Lower leg skin (tissue), 4 donors: Measurements from ENCODE around the gene SEPTIN2. TPM values are rescaled to one million over a fixed set of nuclear protein-coding genes. Genes with fewer than 3 reads are reported as not detected.
"Not testable (repeated sequence)": the region's sequence is repeated elsewhere in the genome, so short reads cannot be mapped to it uniquely, and the experiment has no call there.

ENCODE experiments used
- DNase-seq, 2 donors: peaks; one replicate each; pipeline ENCODE4 v3.0.0-alpha.2; 2019; ENCODE audit warnings: low spot score in 2 of 2
- H3K4me3 ChIP-seq: fragments of 200-600 bp; sonication (generic); 2 replicates; pipeline ENCODE4 v1.5.1; 2017; ENCODE audit warnings: mild to moderate bottlenecking, low read depth; ENCODE audit not compliant: poor library complexity, severe bottlenecking
- CTCF ChIP-seq, 3 donors: fragments of 450-650 bp; IDR thresholded peaks; one replicate each; pipeline ENCODE4 v1.5.1; 2016; ENCODE audit warnings: antibody characterized with exemption in 3 of 3, mild to moderate bottlenecking in 3 of 3, moderate library complexity in 2 of 3
- POLR2A ChIP-seq, 2 donors: fragments of 450-650 bp; IDR thresholded peaks; one replicate each; pipeline ENCODE4 v1.6.1; 2016 to 2017; ENCODE audit warnings: antibody characterized with exemption in 2 of 2, mild to moderate bottlenecking in 1 of 2, moderate library complexity in 1 of 2
- WGBS, 2 donors: methylation state at CpG; one replicate each; pipeline ENCODE4 v1.1.5; 2018; 5-methylcytosine and 5-hydroxymethylcytosine counted together
- intact Hi-C: fragments of 100-400 bp; cut with DNase I; formaldehyde crosslinking; loops from one replicate; pipeline ENCODE4 v1.15.0; 2023; ENCODE audit warnings: low total_unique reads
- total RNA-seq, 4 donors: library from RNA; depleted of rRNA; stranded (reverse); fragments of >200 nt; gene quantifications; one replicate each; pipeline ENCODE4 v1.1.0, GENCODE V29; 2016

SEPTIN2 gene
- total RNA-seq, 4 donors from 2014 or later: 97.3 to 164 (median 124) TPM

DNA sequence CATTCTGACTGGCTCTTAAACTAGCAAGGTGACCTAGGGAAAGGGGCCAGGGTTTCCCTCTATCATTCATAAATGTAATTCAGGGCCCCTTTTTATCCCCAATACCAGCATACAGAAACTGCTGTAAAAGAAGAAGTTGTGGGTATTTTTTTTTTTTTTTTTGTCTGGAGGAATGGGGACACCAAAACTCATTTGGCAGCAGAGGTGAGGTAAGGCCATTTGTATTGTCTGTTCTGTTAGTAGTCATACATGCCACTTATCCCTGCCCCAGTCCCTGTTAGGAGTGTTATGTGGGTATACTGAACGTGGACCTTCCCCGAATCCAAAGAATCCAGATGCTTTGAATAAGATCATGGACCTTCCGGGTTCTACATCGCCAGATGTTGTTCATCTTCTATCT, 1.7 kb downstream of the SEPTIN2 start:
- H3K4me3 ChIP-seq: no peak overlapping the region
- TF ChIP-seq CTCF (IDR thresholded peaks at IDR 0.05): no peak
- TF ChIP-seq POLR2A (IDR thresholded peaks at IDR 0.05): no peak
- no peak for DNase-seq
- WGBS, 2 donors: 54 to 56% methylated on average over 4 of the region's 4 CpGs
- intact Hi-C loops: no loop called here

DNA sequence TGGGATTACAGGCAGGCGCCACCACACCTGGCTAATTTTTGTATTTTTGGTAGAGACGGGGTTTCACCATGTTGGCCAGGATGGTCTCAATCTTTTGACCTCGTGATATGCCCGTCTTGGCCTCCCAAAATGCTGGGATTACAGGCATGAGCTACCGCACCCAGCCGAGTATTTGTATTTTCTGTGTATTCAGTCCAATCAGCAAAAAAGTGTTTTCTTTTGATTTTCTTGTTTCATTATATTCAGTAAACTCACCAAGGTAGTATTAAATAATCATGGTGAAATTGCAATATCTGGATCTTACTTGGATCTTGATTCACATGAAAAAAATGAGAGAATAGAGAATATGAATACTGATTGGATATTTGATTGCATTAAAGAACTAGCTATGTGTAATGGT, 3.1 kb downstream of the SEPTIN2 start:
- intact Hi-C loops, H3K4me3 ChIP-seq, DNase-seq: not testable (repeated sequence)
- 85 to 88% methylated on average over 6 of the region's 6 CpGs for WGBS, 2 donors

GRCh38 chr2:241320394-241320793, 4.7 kb downstream of the SEPTIN2 start:
- no peak overlapping the region for H3K4me3 ChIP-seq
- 91 to 92% methylated on average over 8 of the region's 8 CpGs for WGBS, 2 donors
- intact Hi-C loops: no loop called here
- no peak for DNase-seq
- TF ChIP-seq POLR2A (IDR thresholded peaks at IDR 0.05) (no peak), CTCF (IDR thresholded peaks at IDR 0.05) (no peak)

DNA sequence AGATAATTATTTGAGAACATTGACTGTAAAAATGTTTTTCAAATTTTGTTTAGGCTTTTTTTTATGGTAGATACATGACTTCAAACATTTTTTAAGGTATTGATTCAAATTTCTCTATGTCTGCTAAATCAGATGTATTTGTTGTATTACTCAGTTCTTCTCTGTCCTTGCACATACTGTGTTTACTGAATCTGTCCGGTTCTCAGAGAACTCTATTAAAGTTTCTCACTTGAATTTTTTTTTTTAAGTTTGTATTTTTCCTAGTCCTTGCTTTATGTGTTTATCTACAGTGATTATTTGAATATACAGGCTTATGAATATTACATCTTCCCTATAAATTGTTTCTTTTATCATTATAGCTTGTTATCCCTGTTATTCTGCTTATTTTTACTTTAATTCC, 5.3 kb downstream of the SEPTIN2 start:
- no peak overlapping the region for H3K4me3 ChIP-seq
- no peak for DNase-seq
- WGBS, 2 donors: 52 to 64% methylated on average over 1 of the region's 1 CpG
- TF ChIP-seq POLR2A (IDR thresholded peaks at IDR 0.05) (no peak), CTCF (IDR thresholded peaks at IDR 0.05) (no peak)
- intact Hi-C loops: no loop called here

- TF ChIP-seq POLR2A (IDR thresholded peaks at IDR 0.05): no peak
- TF ChIP-seq CTCF (IDR thresholded peaks at IDR 0.05): no peak
- intact Hi-C loops: no loop called here
Measured at GRCh38 chr2:241321886-241322285, 6.2 kb downstream of the SEPTIN2 start.

GRCh38 chr2:241323778-241324177, 8.1 kb downstream of the SEPTIN2 start:
- 76 to 77% methylated on average over 5 of the region's 5 CpGs for WGBS, 2 donors
- DNase-seq: no peak
- intact Hi-C loops: no loop called here
- H3K4me3 ChIP-seq: no peak overlapping the region
- TF ChIP-seq POLR2A (IDR thresholded peaks at IDR 0.05) (no peak), CTCF (IDR thresholded peaks at IDR 0.05) (no peak)

More at GRCh38 chr2:241321886-241322285, 6.2 kb downstream of the SEPTIN2 start:
- no peak for DNase-seq
- WGBS, 2 donors: 53 to 67% methylated on average over 1 of the region's 1 CpG
- no peak overlapping the region for H3K4me3 ChIP-seq
